ENCODE data around the gene PPP1R26. TPM values are rescaled to one million over a fixed set of nuclear protein-coding genes. Genes with fewer than 3 reads are reported as not detected.
"Not testable (repeated sequence)": the region's sequence is repeated elsewhere in the genome, so short reads cannot be mapped to it uniquely, and the experiment has no call there.

Gene PPP1R26
- total RNA-seq, 1 experiment from 2014 or later: 32.0 TPM

DNA sequence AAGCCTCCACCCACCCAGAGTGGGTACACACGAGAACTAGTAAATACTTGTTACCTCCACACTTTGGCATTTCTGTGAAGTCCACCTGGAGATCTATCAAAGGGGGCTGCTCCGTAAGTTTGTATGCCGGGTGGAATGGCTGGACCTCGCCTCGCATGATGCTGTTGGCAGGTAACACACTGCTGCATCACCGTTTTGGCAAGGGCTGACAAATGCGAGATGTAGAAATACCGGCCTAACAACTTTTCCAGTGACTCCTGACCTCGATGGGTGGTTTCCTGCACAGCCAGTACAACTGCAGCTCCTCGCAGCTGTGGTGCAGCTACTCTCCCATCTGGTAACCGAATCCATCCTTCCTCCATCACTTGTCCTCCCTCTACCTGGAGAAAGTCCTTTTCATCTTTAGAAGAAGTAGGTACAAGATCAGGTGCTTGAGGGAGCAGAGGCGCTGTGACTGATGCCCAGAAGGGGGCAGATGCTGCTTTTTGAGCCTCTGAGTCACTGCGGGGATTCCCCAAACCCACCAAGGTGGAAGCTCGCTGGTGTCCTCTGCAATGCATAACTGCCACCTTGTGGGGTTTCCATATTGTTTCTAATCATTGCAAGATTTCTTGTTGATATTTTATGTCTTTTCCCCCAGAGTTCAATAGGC lies 40.9 kb upstream of the PPP1R26 start:
- intact Hi-C loops (cut with micrococcal nuclease): not testable (repeated sequence)

DNA sequence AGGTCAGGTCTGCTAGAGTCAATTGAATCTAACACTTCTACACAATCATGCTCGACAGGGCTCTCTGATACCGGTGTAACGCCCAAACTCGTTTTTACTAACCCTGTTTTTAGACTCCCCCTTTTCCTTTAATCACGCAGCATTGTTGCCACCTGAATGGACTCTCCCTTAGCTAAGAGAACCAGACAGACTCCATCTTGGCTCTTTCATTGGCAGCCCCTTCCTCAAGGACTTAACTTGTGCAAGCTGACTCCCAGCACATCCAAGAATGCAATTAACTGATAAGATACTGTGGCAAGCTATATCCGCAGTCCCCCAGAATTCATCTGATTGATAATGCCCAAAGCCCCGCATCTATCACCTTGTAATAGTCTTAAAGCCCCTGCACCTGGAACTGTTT lies 40.1 kb upstream of the PPP1R26 start:
- CTCF ChIA-PET: interaction anchor here (0.6 kb wide), 1 partner anchor 1819 kb away, joined by 3 read pairs; no protein-coding TSS in a partner anchor
- H3K79me2 ChIP-seq (ENCODE audit: insufficient read depth, low read length); H2AFZ ChIP-seq (ENCODE audit: low read depth, low read length, poor library complexity, severe bottlenecking); H3K27me3 ChIP-seq (ENCODE audit: insufficient read depth, low read length); RAD21 ChIA-PET (ENCODE audit: low non-redundant PET in 1 of 2, low total read pairs in 2 of 2, uncharacterized antibody in 2 of 2, unreplicated experiment in 2 of 2); H3K27ac ChIP-seq (ENCODE audit: low read depth, low read length); POLR2A ChIA-PET; ATAC-seq; BruUV-seq (replicated peaks); H3K9ac ChIP-seq (ENCODE audit: low read length); H3K36me3 ChIP-seq (ENCODE audit: control insufficient read depth in 1 of 2, insufficient read depth in 2 of 2, low read length in 2 of 2); H3K4me2 ChIP-seq (ENCODE audit: low read length); H4K20me1 ChIP-seq (ENCODE audit: insufficient read depth); DNase-seq (ENCODE audit: low read depth, low spot score); H3K9me3 ChIP-seq (ENCODE audit: control insufficient read depth in 1 of 2, insufficient read depth in 1 of 2, low read depth in 1 of 2, low read length in 2 of 2); H3K9me2 ChIP-seq (ENCODE audit: insufficient read depth); H3K4me3 ChIP-seq (replicated peaks in 1 of 2; ENCODE audit: low read depth in 1 of 2, low read length in 2 of 2); intact Hi-C loops (cut with micrococcal nuclease): not testable (repeated sequence)
- H3K4me1 ChIP-seq (ENCODE audit: control insufficient read depth in 1 of 2, insufficient read depth in 2 of 2, low read length in 2 of 2): peaks cover 0 to 15% of the 10 kb centered on the region in 2 experiments

More for the DNA sequence above, 40.9 kb upstream of the PPP1R26 start:
- CTCF ChIA-PET: interaction anchor here (0.6 kb wide), 1 partner anchor 1818 kb away, joined by 3 read pairs; no protein-coding TSS in a partner anchor
- H3K27me3 ChIP-seq (ENCODE audit: insufficient read depth, low read length); RAD21 ChIA-PET (ENCODE audit: low non-redundant PET in 1 of 2, low total read pairs in 2 of 2, uncharacterized antibody in 2 of 2, unreplicated experiment in 2 of 2); H3K9ac ChIP-seq (ENCODE audit: low read length); H3K4me2 ChIP-seq (ENCODE audit: low read length); H3K9me3 ChIP-seq (ENCODE audit: control insufficient read depth in 1 of 2, insufficient read depth in 1 of 2, low read depth in 1 of 2, low read length in 2 of 2); H2AFZ ChIP-seq (ENCODE audit: low read depth, low read length, poor library complexity, severe bottlenecking); ATAC-seq; H3K9me2 ChIP-seq (ENCODE audit: insufficient read depth); BruUV-seq (replicated peaks); DNase-seq (ENCODE audit: low read depth, low spot score); POLR2A ChIA-PET; H3K27ac ChIP-seq (ENCODE audit: low read depth, low read length); H3K79me2 ChIP-seq (ENCODE audit: insufficient read depth, low read length); H3K4me3 ChIP-seq (replicated peaks in 1 of 2; ENCODE audit: low read depth in 1 of 2, low read length in 2 of 2); H3K36me3 ChIP-seq (ENCODE audit: control insufficient read depth in 1 of 2, insufficient read depth in 2 of 2, low read length in 2 of 2); H4K20me1 ChIP-seq (ENCODE audit: insufficient read depth): not testable (repeated sequence)
- TF ChIP-seq SP1 (IDR thresholded peaks at IDR 0.05; ENCODE audit: low read depth): peak; percentile 34; the same call in 1 of the 2 replicates
- TF ChIP-seq, protein P1, sequence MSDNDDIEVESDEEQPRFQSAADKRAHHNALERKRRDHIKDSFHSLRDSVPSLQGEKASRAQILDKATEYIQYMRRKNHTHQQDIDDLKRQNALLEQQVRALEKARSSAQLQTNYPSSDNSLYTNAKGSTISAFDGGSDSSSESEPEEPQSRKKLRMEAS (IDR thresholded peaks at IDR 0.05): peak; percentile 44; the same call in 1 of the 2 replicates
- TF ChIP-seq CBX3 (IDR thresholded peaks at IDR 0.05; ENCODE audit: low read depth): 0 out of 2 replicates have a peak, but pooled peaks have one; percentile 27
- TF ChIP-seq, protein P2, sequence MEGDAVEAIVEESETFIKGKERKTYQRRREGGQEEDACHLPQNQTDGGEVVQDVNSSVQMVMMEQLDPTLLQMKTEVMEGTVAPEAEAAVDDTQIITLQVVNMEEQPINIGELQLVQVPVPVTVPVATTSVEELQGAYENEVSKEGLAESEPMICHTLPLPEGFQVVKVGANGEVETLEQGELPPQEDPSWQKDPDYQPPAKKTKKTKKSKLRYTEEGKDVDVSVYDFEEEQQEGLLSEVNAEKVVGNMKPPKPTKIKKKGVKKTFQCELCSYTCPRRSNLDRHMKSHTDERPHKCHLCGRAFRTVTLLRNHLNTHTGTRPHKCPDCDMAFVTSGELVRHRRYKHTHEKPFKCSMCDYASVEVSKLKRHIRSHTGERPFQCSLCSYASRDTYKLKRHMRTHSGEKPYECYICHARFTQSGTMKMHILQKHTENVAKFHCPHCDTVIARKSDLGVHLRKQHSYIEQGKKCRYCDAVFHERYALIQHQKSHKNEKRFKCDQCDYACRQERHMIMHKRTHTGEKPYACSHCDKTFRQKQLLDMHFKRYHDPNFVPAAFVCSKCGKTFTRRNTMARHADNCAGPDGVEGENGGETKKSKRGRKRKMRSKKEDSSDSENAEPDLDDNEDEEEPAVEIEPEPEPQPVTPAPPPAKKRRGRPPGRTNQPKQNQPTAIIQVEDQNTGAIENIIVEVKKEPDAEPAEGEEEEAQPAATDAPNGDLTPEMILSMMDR (IDR thresholded peaks at IDR 0.05 in 2 of 3, conservative IDR thresholded peaks at IDR 0.05 in 1 of 3; ENCODE audit: borderline replicate concordance in 1 of 3, insufficient read depth in 1 of 3, low read depth in 2 of 3, low read length in 2 of 3): peak; percentile 25 to 42 (median 31); a peak in 5 of 6 replicates
- peak; percentile 50 for TF ChIP-seq RAD21 (IDR thresholded peaks at IDR 0.05; ENCODE audit: low read depth)
- H3K4me1 ChIP-seq (ENCODE audit: control insufficient read depth in 1 of 2, insufficient read depth in 2 of 2, low read length in 2 of 2): peaks cover 0 to 15% of the 10 kb centered on the region in 2 experiments

All from HCT116 (cell line).